IMR-90 (cell line): ENCODE data around the gene NOTCH3. TPM values are rescaled to one million over a fixed set of nuclear protein-coding genes. Genes with fewer than 3 reads are reported as not detected.

Experiments used
- ATAC-seq: fragments of 200-7000 bp; cut with Tn5 transposase; 2 replicates; pipeline ENCODE4 v1.9.1; 2020; ENCODE audit warnings: low read depth, mild to moderate bottlenecking, moderate library complexity
- BruUV-seq: library from RNA; stranded (reverse); fragments of 400-500 nt; replicated peaks from 2 replicates; lab custom pipeline; 2021; lab: Mats Ljungman, UMichigan
- CTCF ChIA-PET: fragments of 300-600 bp; formaldehyde crosslinking; extraction: SDS; loops from one replicate; lab custom pipeline; 2021; ENCODE audit warnings: antibody characterized with exemption; lab: Yijun Ruan, JAX
- POLR2A ChIA-PET: fragments of 300-600 bp; sonication (Branson Sonifier 250); formaldehyde crosslinking; loops from one replicate; lab custom pipeline; 2022; ENCODE audit warnings: antibody characterized with exemption; ENCODE audit not compliant: unreplicated experiment; lab: Charles Lee
- DNase-seq: peaks from one replicate; pipeline ENCODE4 v3.0.0; 2013
- H2AFZ ChIP-seq: replicated peaks from 2 replicates; pipeline ENCODE3; 2013; ENCODE audit warnings: low read length, mild to moderate bottlenecking; ENCODE audit not compliant: poor library complexity
- H2AK5ac ChIP-seq: 2 replicates; pipeline ENCODE4 v1.6.1; 2013; ENCODE audit warnings: low read depth, low read length, inconsistent platforms
- H2AK9ac ChIP-seq: replicated peaks from 2 replicates; pipeline ENCODE3; 2013; ENCODE audit warnings: mild to moderate bottlenecking, low read depth, low read length, moderate library complexity; ENCODE audit not compliant: poor library complexity
- H2BK120ac ChIP-seq: 2 replicates; pipeline ENCODE4 v1.6.1; 2013; ENCODE audit warnings: low read depth, low read length, inconsistent platforms
- H2BK15ac ChIP-seq: 3 replicates; pipeline ENCODE4 v1.6.1; 2013; ENCODE audit warnings: low read depth, low read length, inconsistent platforms
- H2BK20ac ChIP-seq: 2 replicates; pipeline ENCODE4 v1.6.1; 2013; ENCODE audit warnings: low read depth, mild to moderate bottlenecking, inconsistent platforms, low read length, moderate library complexity
- H2BK5ac ChIP-seq: 2 replicates; pipeline ENCODE4 v1.6.1; 2013; ENCODE audit warnings: mild to moderate bottlenecking, low read depth, low read length, inconsistent platforms; ENCODE audit not compliant: poor library complexity, severe bottlenecking
- H3K14ac ChIP-seq: replicated peaks from 2 replicates; pipeline ENCODE4 v1.6.1; 2013; ENCODE audit warnings: low read depth, low read length, inconsistent platforms
- H3K18ac ChIP-seq: 2 replicates; pipeline ENCODE4 v1.6.1; 2013; ENCODE audit warnings: low read depth, low read length, control low read depth
- H3K23ac ChIP-seq: 2 replicates; pipeline ENCODE4 v1.6.1; 2013; ENCODE audit warnings: low read depth, low read length, inconsistent platforms
- H3K27ac ChIP-seq: 2 replicates; pipeline ENCODE4 v1.5.1; 2013; ENCODE audit warnings: mild to moderate bottlenecking, control low read depth, low read length; ENCODE audit not compliant: insufficient read depth
- H3K27me3 ChIP-seq: 2 replicates; pipeline ENCODE4 v1.6.1; 2013; ENCODE audit warnings: low read length; ENCODE audit not compliant: control insufficient read depth, insufficient read depth
- H3K36me3 ChIP-seq: 2 replicates; pipeline ENCODE4 v1.6.1; 2013; ENCODE audit warnings: low read length, mixed read lengths; ENCODE audit not compliant: control insufficient read depth, insufficient read depth
- H3K4ac ChIP-seq: 2 replicates; pipeline ENCODE4 v1.6.1; 2013; ENCODE audit warnings: low read depth, low read length, inconsistent platforms
- H3K4me1 ChIP-seq: 2 replicates; pipeline ENCODE4 v1.6.1; 2013; ENCODE audit warnings: low read length, mixed read lengths; ENCODE audit not compliant: control insufficient read depth, insufficient read depth
- H3K4me2 ChIP-seq: 2 replicates; pipeline ENCODE4 v1.6.1; 2013; ENCODE audit warnings: low read depth, mild to moderate bottlenecking, control low read depth, low read length, moderate library complexity
- H3K4me3 ChIP-seq: 2 replicates; pipeline ENCODE4 v1.5.1; 2013; ENCODE audit warnings: low read depth, mild to moderate bottlenecking, control low read depth, low read length, moderate library complexity; ENCODE audit not compliant: insufficient read depth
- H3K56ac ChIP-seq: 2 replicates; pipeline ENCODE4 v1.6.1; 2013; ENCODE audit warnings: low read length, inconsistent platforms; ENCODE audit not compliant: insufficient read depth; ENCODE audit errors: extremely low read depth
- H3K79me1 ChIP-seq, 2 experiments: 2 replicates each; pipeline ENCODE4 v1.6.1; 2013; ENCODE audit warnings: low read length in 2 of 2, inconsistent platforms in 1 of 2, low read depth in 1 of 2
- H3K9ac ChIP-seq: 2 replicates; pipeline ENCODE4 v1.6.1; 2013; ENCODE audit warnings: low read depth, low read length, control low read depth
- H3K9me1 ChIP-seq: 2 replicates; pipeline ENCODE4 v1.6.1; 2013; ENCODE audit warnings: low read length, inconsistent platforms; ENCODE audit not compliant: insufficient read depth
- H3K9me3 ChIP-seq: 2 replicates; pipeline ENCODE4 v1.6.1; 2013; ENCODE audit warnings: low read length; ENCODE audit not compliant: control insufficient read depth, insufficient read depth
- H4K20me1 ChIP-seq: 2 replicates; pipeline ENCODE4 v1.6.1; 2013; ENCODE audit warnings: low read length, inconsistent platforms; ENCODE audit not compliant: insufficient read depth
- H4K5ac ChIP-seq: 2 replicates; pipeline ENCODE4 v1.6.1; 2013; ENCODE audit warnings: mild to moderate bottlenecking, low read depth, low read length, control low read depth
- H4K8ac ChIP-seq, 2 experiments: 2 replicates each; pipeline ENCODE4 v1.6.1; 2013; ENCODE audit warnings: low read depth in 2 of 2, low read length in 2 of 2, control low read depth in 1 of 2, inconsistent platforms in 1 of 2
- H4K91ac ChIP-seq: 2 replicates; pipeline ENCODE4 v1.6.1; 2013; ENCODE audit warnings: low read depth, low read length, inconsistent platforms; ENCODE audit not compliant: insufficient read depth
- CHD1 ChIP-seq: IDR thresholded peaks from 2 replicates; pipeline ENCODE4 v1.6.1; 2012; ENCODE audit warnings: low read depth, low read length, improper control_type of control experiment
- RAD21 ChIP-seq: IDR thresholded peaks from 2 replicates; pipeline ENCODE4 v1.6.1; 2012; ENCODE audit warnings: low read length, improper control_type of control experiment
- WGBS, 2 experiments: methylation state at CpG; one replicate each; pipeline versions ENCODE4 v1.1.5 to v1.1.7; 2013; ENCODE audit warnings: missing lambda C conversion rate in 2 of 2; ENCODE audit not compliant: insufficient read length in 1 of 2; ENCODE audit errors: extremely low coverage in 2 of 2; 5-methylcytosine and 5-hydroxymethylcytosine counted together
- dilution Hi-C: fragments of 300-500 bp; cut with HindIII; formaldehyde crosslinking; loops from one replicate; pipeline ENCODE4 v1.14.3; 2018; ENCODE audit warnings: low sequenced_read_pairs; ENCODE audit not compliant: unreplicated experiment
- in situ Hi-C: fragments of 300-500 bp; cut with MboI; formaldehyde crosslinking; loops from 3 replicates; pipeline ENCODE4 v1.14.3; 2019; ENCODE audit warnings: low sequenced_read_pairs, inconsistent platforms, mixed read lengths
- intact Hi-C: fragments of 100-400 bp; cut with micrococcal nuclease; formaldehyde crosslinking; loops from 2 replicates; pipeline ENCODE4 v1.10.0; 2022
- polyA plus RNA-seq, 3 experiments: library from polyadenylated mRNA; depleted of rRNA; stranded (reverse); fragments of >200 nt; gene quantifications; 2 replicates each; pipeline ENCODE4 v1.2.3, GENCODE V29; 2012; ENCODE audit warnings: low replicate concordance in 1 of 3
- total RNA-seq: library from RNA; depleted of rRNA; stranded (reverse); fragments of >200 nt; gene quantifications from 2 replicates; pipeline ENCODE4 v1.2.3, GENCODE V29; 2012
- TF ChIP-seq, protein P1 (sequence below): fragments of 150-350 bp; IDR thresholded peaks from 2 replicates; pipeline ENCODE4 v1.6.1; 2016; ENCODE audit warnings: low read depth, mild to moderate bottlenecking, low read length, moderate library complexity, borderline replicate concordance

The NOTCH3 gene
- total and polyA plus RNA-seq, 2 of the 4 experiments (the other 2 are of a cell fraction) = 5.9 to 25.1 TPM

- Histone ChIP-seq H2BK5ac (no peak overlapping the region), H3K18ac (no peak overlapping the region), H3K27me3 (no peaks in the 10 kb centered on the region), H4K8ac (no peak overlapping the region), H4K5ac (no peak overlapping the region), H2BK20ac (no peak overlapping the region), H3K4ac (no peak overlapping the region), H2AFZ (no peak overlapping the region), H2BK15ac (no peak overlapping the region), H3K27ac (no peak overlapping the region), H3K79me1 (peaks cover 0 to 3% of the 10 kb centered on the region in 2 experiments; a peak in 1 of 4 replicates), H3K9ac (no peak overlapping the region), H4K91ac (no peak overlapping the region), H4K20me1 (no peaks in the 10 kb centered on the region), H3K36me3 (no peaks in the 10 kb centered on the region), H2BK120ac (no peak overlapping the region), H3K9me3 (no peaks in the 10 kb centered on the region), H2AK5ac (no peak overlapping the region), H3K14ac (no peak overlapping the region), H3K4me2 (no peak overlapping the region), H3K9me1 (peaks cover 4% of the 10 kb centered on the region; the same call in 1 of the 2 replicates), H2AK9ac (no peak overlapping the region), H3K56ac (no peak overlapping the region), H3K23ac (no peak overlapping the region), H3K4me1 (no peaks in the 10 kb centered on the region; the same call in 1 of the 2 replicates), H3K4me3 (no peak overlapping the region)
- intact Hi-C loops = no loop called here
- WGBS, 2 experiments = no CpG with 5 or more reads among the region's 12 CpGs
- TF ChIP-seq CHD1 = no peak
- TF ChIP-seq, protein P1, sequence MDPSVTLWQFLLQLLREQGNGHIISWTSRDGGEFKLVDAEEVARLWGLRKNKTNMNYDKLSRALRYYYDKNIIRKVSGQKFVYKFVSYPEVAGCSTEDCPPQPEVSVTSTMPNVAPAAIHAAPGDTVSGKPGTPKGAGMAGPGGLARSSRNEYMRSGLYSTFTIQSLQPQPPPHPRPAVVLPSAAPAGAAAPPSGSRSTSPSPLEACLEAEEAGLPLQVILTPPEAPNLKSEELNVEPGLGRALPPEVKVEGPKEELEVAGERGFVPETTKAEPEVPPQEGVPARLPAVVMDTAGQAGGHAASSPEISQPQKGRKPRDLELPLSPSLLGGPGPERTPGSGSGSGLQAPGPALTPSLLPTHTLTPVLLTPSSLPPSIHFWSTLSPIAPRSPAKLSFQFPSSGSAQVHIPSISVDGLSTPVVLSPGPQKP = no peak
- no peak for TF ChIP-seq RAD21
- ChIA-PET POLR2A (no interaction called here), CTCF (no interaction called here)
- in situ Hi-C loops = no loop called here
- dilution Hi-C loops = no loop called here
- no TSS peak for BruUV-seq
- ATAC-seq = no peak
- DNase-seq = no peak
These were observed 11.9 kb upstream of the NOTCH3 start for GRCh38 chr19:15212711-15213110.
